ENCODE measurements around the gene RBM15B. TPM values are rescaled to one million over a fixed set of nuclear protein-coding genes. Genes with fewer than 3 reads are reported as not detected.

RBM15B gene
- total RNA-seq, result 10 to 100 TPM; 19.6 to 24.4 TPM

DNA sequence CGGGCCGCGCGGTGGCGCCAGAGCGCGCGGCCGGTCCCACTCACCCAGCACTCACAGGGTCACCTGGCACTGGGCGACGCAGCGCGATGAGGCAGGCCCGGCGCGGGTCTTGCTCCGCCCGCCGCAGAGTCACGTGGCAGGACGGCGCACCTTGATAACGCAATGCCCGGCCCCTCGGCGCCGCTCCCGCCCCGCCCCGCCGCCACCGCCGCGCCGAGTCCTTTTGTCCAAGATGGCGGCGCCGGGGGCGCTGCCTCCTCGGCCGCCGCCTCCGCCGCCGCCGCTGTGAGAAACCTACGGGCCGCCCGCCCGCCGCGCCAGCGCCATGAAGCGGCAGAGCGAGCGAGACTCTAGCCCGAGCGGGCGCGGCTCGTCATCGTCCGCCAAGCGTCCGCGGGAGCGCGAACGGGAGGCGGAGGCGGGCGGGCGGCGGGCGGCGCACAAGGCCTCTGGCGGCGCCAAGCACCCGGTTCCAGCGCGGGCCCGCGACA is at the start of gene RBM15B:
Gene RBM15B (plus strand): TSS at position 211 of the 491 bp plus-strand sequence. CDS start 115 bp downstream, at position 326.
- ATAC-seq (replicated peaks in 1 of 2) (peak; percentile 92 to 93), DNase-seq (peak; percentile 98 to 99)
- Mint-ChIP-seq H3K27ac (peak within 1 kb of the TSS; percentile 79), H3K9me3 (no peaks in the 10 kb centered on the region), H3K4me3 (peak within 1 kb of the TSS; percentile 85 to 87), H3K4me1 (ENCODE audit: low read depth) (peaks cover 77% of the 10 kb centered on the region), H3K27me3 (ENCODE audit: low read depth) (no peaks in the 10 kb centered on the region), H3K36me3 (ENCODE audit: insufficient read depth in 2 of 2) (peaks cover 6 to 31% of the 10 kb centered on the region in 2 donors)

- Mint-ChIP-seq H3K9me3 (no peaks in the 10 kb centered on the region), H3K4me1 (ENCODE audit: low read depth) (no peaks in the 10 kb centered on the region), H3K36me3 (ENCODE audit: insufficient read depth in 2 of 2) (no peaks in the 10 kb centered on the region), H3K27me3 (ENCODE audit: low read depth) (no peaks in the 10 kb centered on the region), H3K4me3 (no peak overlapping the region), H3K27ac (no peak overlapping the region)
- ATAC-seq (replicated peaks in 1 of 2), result no peak
- no peak for DNase-seq
These were observed 47.0 kb upstream of the RBM15B start for GRCh38 chr3:51343918-51344687.

- Mint-ChIP-seq H3K9me3 (no peaks in the 10 kb centered on the region), H3K4me1 (ENCODE audit: low read depth) (no peaks in the 10 kb centered on the region), H3K27me3 (ENCODE audit: low read depth) (no peaks in the 10 kb centered on the region), H3K36me3 (ENCODE audit: insufficient read depth in 2 of 2) (no peaks in the 10 kb centered on the region), H3K4me3 (no peak overlapping the region), H3K27ac (no peak overlapping the region)
- ATAC-seq (replicated peaks in 1 of 2) (no peak), DNase-seq (no peak)
These were observed 40.3 kb upstream of the RBM15B start for GRCh38 chr3:51350751-51351150.

- H3K36me3 Mint-ChIP-seq (ENCODE audit: insufficient read depth in 2 of 2), result no peaks in the 10 kb centered on the region
- H3K27ac Mint-ChIP-seq, result no peak overlapping the region
- no peak for DNase-seq
- no peaks in the 10 kb centered on the region for H3K9me3 Mint-ChIP-seq
- no peak overlapping the region for H3K4me3 Mint-ChIP-seq
- H3K4me1 Mint-ChIP-seq (ENCODE audit: low read depth), result no peaks in the 10 kb centered on the region
- H3K27me3 Mint-ChIP-seq (ENCODE audit: low read depth), result no peaks in the 10 kb centered on the region
- ATAC-seq (replicated peaks in 1 of 2), result no peak
These were observed 38.0 kb upstream of the RBM15B start for GRCh38 chr3:51353131-51353530.

DNA sequence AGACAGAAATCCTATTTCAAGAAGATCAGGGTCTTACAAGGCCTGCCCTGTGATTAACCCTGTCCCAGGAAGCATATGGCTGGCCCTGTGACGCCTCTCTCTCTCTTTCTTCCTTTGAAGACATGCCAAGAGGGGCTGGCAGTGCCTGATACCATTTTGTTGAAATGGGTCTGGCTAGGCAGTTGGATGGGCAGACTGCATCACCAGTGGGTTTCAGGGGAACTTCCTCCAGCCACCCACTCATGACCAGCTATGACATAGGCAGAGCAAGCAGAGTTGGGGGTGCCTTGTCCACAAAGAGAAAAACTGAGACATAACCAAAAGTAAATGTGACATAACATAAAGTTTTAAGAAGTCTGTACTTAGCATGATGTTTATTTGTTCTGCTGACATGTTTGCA is 37.4 kb upstream of the RBM15B start:
- DNase-seq, result no peak
- H3K4me1 Mint-ChIP-seq (ENCODE audit: low read depth), result no peaks in the 10 kb centered on the region

DNA sequence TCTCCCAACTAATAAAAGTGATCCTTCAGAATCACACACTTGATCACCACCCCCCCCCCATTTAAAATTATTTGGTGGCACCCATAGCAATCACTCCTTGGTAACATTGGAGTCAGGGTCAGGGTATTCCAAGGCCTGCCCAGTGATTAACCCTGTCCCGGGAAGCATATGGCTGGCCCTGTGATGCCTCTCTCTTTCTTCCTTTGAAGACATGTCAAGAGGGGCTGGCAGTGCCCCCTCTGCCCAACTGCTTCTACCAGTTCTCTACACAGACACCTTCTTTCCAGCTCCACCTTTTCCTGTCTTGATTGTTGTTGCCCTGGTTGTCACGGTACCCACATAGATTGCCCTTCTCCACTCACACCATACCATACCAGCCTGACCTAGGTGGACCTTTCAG is 36.9 kb upstream of the RBM15B start:
- no peak overlapping the region for H3K27ac Mint-ChIP-seq
- no peaks in the 10 kb centered on the region for H3K27me3 Mint-ChIP-seq (ENCODE audit: low read depth)
- H3K4me3 Mint-ChIP-seq, result no peak overlapping the region
- H3K36me3 Mint-ChIP-seq (ENCODE audit: insufficient read depth in 2 of 2), result no peaks in the 10 kb centered on the region
- no peaks in the 10 kb centered on the region for H3K9me3 Mint-ChIP-seq
- DNase-seq, result no peak
- H3K4me1 Mint-ChIP-seq (ENCODE audit: low read depth), result no peaks in the 10 kb centered on the region
- no peak for ATAC-seq (replicated peaks in 1 of 2)

More for the DNA sequence above, 37.4 kb upstream of the RBM15B start:
- Mint-ChIP-seq H3K36me3 (ENCODE audit: insufficient read depth in 2 of 2) (no peaks in the 10 kb centered on the region), H3K4me3 (no peak overlapping the region), H3K27ac (no peak overlapping the region), H3K9me3 (no peaks in the 10 kb centered on the region), H3K27me3 (ENCODE audit: low read depth) (no peaks in the 10 kb centered on the region)
- peak in 1 of 2 donors; percentile 33 for ATAC-seq (replicated peaks in 1 of 2)

DNA sequence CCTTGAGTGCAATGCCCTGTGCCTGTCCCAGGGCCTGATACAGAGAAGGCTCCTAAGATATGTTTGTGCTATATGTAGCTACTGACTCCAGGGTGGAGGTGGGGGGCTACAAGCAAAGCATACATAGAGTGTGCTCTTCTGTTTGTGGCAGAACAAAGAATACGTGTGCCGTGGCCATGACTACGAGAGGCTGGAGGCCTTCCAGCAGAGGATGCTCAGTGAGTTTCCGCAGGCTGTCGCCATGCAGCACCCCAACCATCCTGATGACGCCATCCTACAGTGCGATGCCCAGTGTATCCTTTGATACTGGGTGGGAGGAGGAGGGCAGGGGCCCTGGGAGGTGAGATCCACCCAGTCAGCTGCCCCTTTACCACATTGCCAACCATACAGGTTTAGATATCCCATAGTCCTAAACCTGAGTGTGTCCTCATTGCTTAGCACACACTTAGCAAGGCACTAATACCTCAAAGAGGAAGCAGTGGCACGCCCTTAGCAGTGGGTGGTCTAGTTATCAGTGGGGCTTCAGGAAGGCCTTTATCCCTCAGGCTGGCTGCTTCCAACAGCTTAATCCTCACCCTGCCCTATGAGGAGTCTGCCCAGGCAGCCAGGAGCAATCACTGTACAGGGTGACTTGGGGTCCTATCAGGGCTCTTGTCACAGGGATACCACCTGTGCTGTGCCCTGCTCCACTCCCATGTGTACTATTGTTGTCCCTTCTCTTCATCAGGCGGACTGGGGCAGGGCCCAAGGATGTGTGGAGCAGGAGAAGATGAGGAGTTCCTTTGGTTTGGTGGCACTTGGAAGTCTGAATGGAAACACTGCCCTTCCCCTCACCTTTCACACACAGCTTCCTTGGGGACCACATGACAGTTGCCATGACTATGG is 36.1 kb upstream of the RBM15B start:
- no peak overlapping the region for H3K27ac Mint-ChIP-seq
- DNase-seq, result no peak
- H3K27me3 Mint-ChIP-seq (ENCODE audit: low read depth), result no peaks in the 10 kb centered on the region
- no peaks in the 10 kb centered on the region for H3K9me3 Mint-ChIP-seq
- no peaks in the 10 kb centered on the region for H3K36me3 Mint-ChIP-seq (ENCODE audit: insufficient read depth in 2 of 2)
- H3K4me3 Mint-ChIP-seq, result no peak overlapping the region
- H3K4me1 Mint-ChIP-seq (ENCODE audit: low read depth), result no peaks in the 10 kb centered on the region
- ATAC-seq (replicated peaks in 1 of 2), result no peak

- DNase-seq, result no peak
- no peak for ATAC-seq (replicated peaks in 1 of 2)
- no peak overlapping the region for H3K4me3 Mint-ChIP-seq
- no peaks in the 10 kb centered on the region for H3K4me1 Mint-ChIP-seq (ENCODE audit: low read depth)
- no peak overlapping the region for H3K27ac Mint-ChIP-seq
- H3K9me3 Mint-ChIP-seq, result no peaks in the 10 kb centered on the region
- no peaks in the 10 kb centered on the region for H3K27me3 Mint-ChIP-seq (ENCODE audit: low read depth)
- no peaks in the 10 kb centered on the region for H3K36me3 Mint-ChIP-seq (ENCODE audit: insufficient read depth in 2 of 2)
These were observed 35.0 kb upstream of the RBM15B start for GRCh38 chr3:51355891-51356578.

- no peaks in the 10 kb centered on the region for H3K27me3 Mint-ChIP-seq (ENCODE audit: low read depth)
- no peaks in the 10 kb centered on the region for H3K4me1 Mint-ChIP-seq (ENCODE audit: low read depth)
These were observed 33.2 kb upstream of the RBM15B start for GRCh38 chr3:51357856-51358255.

DNA sequence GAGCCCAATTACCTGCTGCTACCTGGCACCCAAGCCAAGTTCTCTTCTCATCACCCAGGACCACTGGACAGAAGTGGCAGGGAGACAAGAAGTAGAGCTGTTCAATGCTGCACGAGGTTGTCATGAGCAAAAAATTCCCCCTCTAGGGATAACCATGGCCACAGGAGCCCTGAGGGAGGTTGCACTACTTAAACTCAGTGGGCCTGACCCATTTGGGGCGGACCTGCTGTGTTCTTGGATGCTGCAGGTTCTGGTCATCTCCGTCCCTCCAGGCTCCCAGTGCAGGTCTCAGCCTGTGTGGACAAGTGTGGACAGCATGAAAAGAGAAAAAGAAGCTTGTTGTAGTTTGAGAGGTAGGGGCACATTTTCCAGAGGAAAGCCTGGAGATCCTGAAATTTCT is 32.1 kb upstream of the RBM15B start:
- no peak overlapping the region for H3K27ac Mint-ChIP-seq
- H3K9me3 Mint-ChIP-seq, result no peaks in the 10 kb centered on the region
- H3K27me3 Mint-ChIP-seq (ENCODE audit: low read depth), result no peaks in the 10 kb centered on the region
- H3K4me3 Mint-ChIP-seq, result no peak overlapping the region
- DNase-seq (no peak), ATAC-seq (replicated peaks in 1 of 2) (no peak)
- H3K4me1 Mint-ChIP-seq (ENCODE audit: low read depth), result no peaks in the 10 kb centered on the region
- no peaks in the 10 kb centered on the region for H3K36me3 Mint-ChIP-seq (ENCODE audit: insufficient read depth in 2 of 2)

More at GRCh38 chr3:51357856-51358255, 33.2 kb upstream of the RBM15B start:
- ATAC-seq (replicated peaks in 1 of 2), result no peak
- Mint-ChIP-seq H3K4me3 (no peak overlapping the region), H3K27ac (no peak overlapping the region), H3K36me3 (ENCODE audit: insufficient read depth in 2 of 2) (no peaks in the 10 kb centered on the region), H3K9me3 (no peaks in the 10 kb centered on the region)
- no peak for DNase-seq

DNA sequence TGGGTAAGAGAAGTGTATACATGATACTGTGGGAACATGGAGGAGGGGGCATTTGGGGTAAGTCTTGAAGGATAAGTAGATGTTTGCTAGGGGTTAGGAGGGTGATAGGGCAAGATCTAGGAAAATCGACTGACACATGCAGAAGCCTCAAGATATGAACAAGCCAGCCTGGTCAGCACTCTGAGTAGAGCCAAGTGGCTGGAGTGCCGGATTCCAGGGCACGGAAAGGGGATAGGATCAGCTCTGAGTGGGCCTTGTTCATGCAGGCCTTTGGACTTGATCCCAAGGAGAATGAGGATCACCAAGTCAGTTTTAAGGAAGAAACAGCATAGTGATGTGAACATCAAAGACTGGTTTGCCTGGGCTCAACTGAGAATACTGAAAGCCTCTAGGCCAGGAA is 30.3 kb upstream of the RBM15B start:
- Mint-ChIP-seq H3K27ac (no peak overlapping the region), H3K4me3 (no peak overlapping the region), H3K27me3 (ENCODE audit: low read depth) (no peaks in the 10 kb centered on the region), H3K4me1 (ENCODE audit: low read depth) (no peaks in the 10 kb centered on the region), H3K36me3 (ENCODE audit: insufficient read depth in 2 of 2) (no peaks in the 10 kb centered on the region), H3K9me3 (no peaks in the 10 kb centered on the region)
- no peak for DNase-seq
- no peak for ATAC-seq (replicated peaks in 1 of 2)

DNA sequence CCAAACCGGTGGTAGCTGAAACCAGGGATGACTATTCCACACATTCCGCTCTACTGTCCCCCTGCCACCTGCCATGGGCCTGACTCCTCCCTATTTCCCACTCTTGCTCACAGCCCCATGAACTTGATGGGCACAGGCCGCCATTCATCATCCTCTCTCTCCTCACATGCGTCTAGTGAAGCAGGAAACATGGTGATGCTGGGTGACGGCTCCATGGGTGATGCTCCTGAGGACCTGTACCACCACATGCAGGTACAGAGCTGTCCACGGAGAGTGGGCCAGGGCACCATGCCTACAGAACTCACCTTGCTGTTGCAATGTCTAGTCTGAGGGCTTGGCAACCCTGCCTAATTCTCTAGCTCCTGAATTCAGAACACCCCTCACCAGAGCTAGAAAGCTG is 29.3 kb upstream of the RBM15B start:
- no peak overlapping the region for H3K4me3 Mint-ChIP-seq
- no peaks in the 10 kb centered on the region for H3K4me1 Mint-ChIP-seq (ENCODE audit: low read depth)
- no peaks in the 10 kb centered on the region for H3K27me3 Mint-ChIP-seq (ENCODE audit: low read depth)
- H3K9me3 Mint-ChIP-seq, result no peaks in the 10 kb centered on the region
- no peak overlapping the region for H3K27ac Mint-ChIP-seq
- no peak for ATAC-seq (replicated peaks in 1 of 2)
- H3K36me3 Mint-ChIP-seq (ENCODE audit: insufficient read depth in 2 of 2), result no peaks in the 10 kb centered on the region
- no peak for DNase-seq

GRCh38 chr3:51362476-51362875 is 28.6 kb upstream of the RBM15B start:
- Mint-ChIP-seq H3K36me3 (ENCODE audit: insufficient read depth in 2 of 2) (no peaks in the 10 kb centered on the region), H3K27me3 (ENCODE audit: low read depth) (no peaks in the 10 kb centered on the region), H3K27ac (no peak overlapping the region), H3K9me3 (no peaks in the 10 kb centered on the region), H3K4me3 (no peak overlapping the region), H3K4me1 (ENCODE audit: low read depth) (no peaks in the 10 kb centered on the region)
- ATAC-seq (replicated peaks in 1 of 2), result no peak
- DNase-seq, result no peak

All from activated T-cell treated with anti-CD3 and anti-CD28 coated beads, Interleukin-2, amount 50 U/mL, for 72 hours (primary cell).